HEK293 (cell line): Measurements from ENCODE around the gene SERHL2.
A peak's percentile ranks its signal among the peaks of the same experiment; 100 is the strongest.

Experiments used
- CTCF ChIA-PET: fragments of 350-600 bp; formaldehyde crosslinking; extraction: SDS; loops from one replicate; lab custom pipeline; 2021; ENCODE audit warnings: antibody characterized with exemption; lab: Yijun Ruan, JAX
- POLR2A ChIA-PET: fragments of 300-600 bp; formaldehyde crosslinking; extraction: SDS; loops from one replicate; lab custom pipeline; 2020; ENCODE audit warnings: antibody characterized with exemption, inconsistent platforms; lab: Yijun Ruan, JAX
- H3K27ac ChIP-seq: fragments of 200-500 bp; sonication (Bioruptor generic); 2 replicates; pipeline ENCODE4 v1.5.1; 2014; ENCODE audit warnings: low read depth, low read length, control low read depth, inconsistent platforms; ENCODE audit errors: extremely low read depth
- H3K36me3 ChIP-seq, 2 experiments: fragments of 200-500 bp in 1 of 2; sonication (Bioruptor generic) in 1 of 2; 1 replicate in 1 of 2; 2 replicates in 1 of 2; pipeline ENCODE4 v1.5.1; 2014 to 2017; ENCODE audit warnings: inconsistent platforms in 2 of 2, low read length in 2 of 2; ENCODE audit not compliant: control insufficient read depth in 2 of 2, insufficient read depth in 1 of 2
- H3K4me1 ChIP-seq: fragments of 200-500 bp; sonication (Bioruptor generic); 2 replicates; pipeline ENCODE4 v1.5.1; 2014; ENCODE audit warnings: mild to moderate bottlenecking, low read length, inconsistent platforms; ENCODE audit not compliant: control insufficient read depth, insufficient read depth
- H3K4me3 ChIP-seq: 2 replicates; pipeline ENCODE4 v1.5.1; 2011; ENCODE audit warnings: low read depth, mild to moderate bottlenecking, control low read depth, low read length, moderate library complexity
- H3K9me3 ChIP-seq: fragments of 200-500 bp; sonication (Bioruptor generic); 2 replicates; pipeline ENCODE4 v1.5.1; 2014; ENCODE audit warnings: low read depth, low read length, inconsistent platforms; ENCODE audit not compliant: control insufficient read depth, insufficient read depth
- GLIS1 ChIP-seq: fragments of 450-650 bp; formaldehyde crosslinking; IDR thresholded peaks from 2 replicates; pipeline ENCODE4 v1.5.1; 2016; ENCODE audit warnings: missing biosample characterization, missing genetic modification characterization
- GLIS2 ChIP-seq: fragments of 450-650 bp; formaldehyde crosslinking; IDR thresholded peaks from 2 replicates; pipeline ENCODE4 v1.5.1; 2016; ENCODE audit warnings: missing biosample characterization, missing genetic modification characterization
- YY2 ChIP-seq: fragments of 450-650 bp; formaldehyde crosslinking; IDR thresholded peaks from 2 replicates; pipeline ENCODE4 v1.5.1; 2016; ENCODE audit warnings: missing biosample characterization, missing genetic modification characterization
- ZFHX2 ChIP-seq: fragments of 450-650 bp; formaldehyde crosslinking; conservative IDR thresholded peaks from 2 replicates; pipeline ENCODE4 v1.5.1; 2016; ENCODE audit warnings: missing biosample characterization, missing genetic modification characterization
- ZIC2 ChIP-seq: fragments of 450-650 bp; formaldehyde crosslinking; IDR thresholded peaks from 2 replicates; pipeline ENCODE4 v1.5.1; 2016; ENCODE audit warnings: missing biosample characterization, missing genetic modification characterization
- ZNF132 ChIP-seq: fragments of 450-650 bp; formaldehyde crosslinking; IDR thresholded peaks from 2 replicates; pipeline ENCODE4 v1.5.1; 2017; ENCODE audit warnings: missing biosample characterization, missing genetic modification characterization, borderline replicate concordance
- ZNF223 ChIP-seq: fragments of 450-650 bp; formaldehyde crosslinking; IDR thresholded peaks from 2 replicates; pipeline ENCODE4 v1.5.1; 2016; ENCODE audit warnings: missing biosample characterization, missing genetic modification characterization
- ZNF23 ChIP-seq: fragments of 450-650 bp; formaldehyde crosslinking; IDR thresholded peaks from 2 replicates; pipeline ENCODE4 v1.5.1; 2016; ENCODE audit warnings: missing biosample characterization, missing genetic modification characterization, borderline replicate concordance
- ZNF248 ChIP-seq: fragments of 450-650 bp; formaldehyde crosslinking; IDR thresholded peaks from 2 replicates; pipeline ENCODE4 v1.5.1; 2017; ENCODE audit warnings: missing biosample characterization, missing genetic modification characterization
- ZNF785 ChIP-seq: fragments of 450-650 bp; formaldehyde crosslinking; IDR thresholded peaks from 2 replicates; pipeline ENCODE4 v1.5.1; 2016; ENCODE audit warnings: missing biosample characterization, missing genetic modification characterization
- TF ChIP-seq, protein P1 (sequence below): fragments of 450-650 bp; formaldehyde crosslinking; IDR thresholded peaks from 2 replicates; pipeline ENCODE4 v1.5.1; 2016; ENCODE audit warnings: missing biosample characterization, missing genetic modification characterization
- TF ChIP-seq, protein P2 (sequence below): fragments of 450-650 bp; formaldehyde crosslinking; IDR thresholded peaks from 2 replicates; pipeline ENCODE4 v1.5.1; 2016; ENCODE audit warnings: missing biosample characterization, missing genetic modification characterization
- TF ChIP-seq, protein P3 (sequence below): fragments of 450-650 bp; formaldehyde crosslinking; IDR thresholded peaks from 2 replicates; pipeline ENCODE4 v1.5.1; 2017; ENCODE audit warnings: missing biosample characterization, mild to moderate bottlenecking, missing genetic modification characterization, moderate library complexity
- TF ChIP-seq, protein P4 (sequence below): fragments of 450-650 bp; formaldehyde crosslinking; conservative IDR thresholded peaks from 2 replicates; pipeline ENCODE4 v1.5.1; 2016; ENCODE audit warnings: low read depth, missing biosample characterization, missing genetic modification characterization

The SERHL2 gene

DNA sequence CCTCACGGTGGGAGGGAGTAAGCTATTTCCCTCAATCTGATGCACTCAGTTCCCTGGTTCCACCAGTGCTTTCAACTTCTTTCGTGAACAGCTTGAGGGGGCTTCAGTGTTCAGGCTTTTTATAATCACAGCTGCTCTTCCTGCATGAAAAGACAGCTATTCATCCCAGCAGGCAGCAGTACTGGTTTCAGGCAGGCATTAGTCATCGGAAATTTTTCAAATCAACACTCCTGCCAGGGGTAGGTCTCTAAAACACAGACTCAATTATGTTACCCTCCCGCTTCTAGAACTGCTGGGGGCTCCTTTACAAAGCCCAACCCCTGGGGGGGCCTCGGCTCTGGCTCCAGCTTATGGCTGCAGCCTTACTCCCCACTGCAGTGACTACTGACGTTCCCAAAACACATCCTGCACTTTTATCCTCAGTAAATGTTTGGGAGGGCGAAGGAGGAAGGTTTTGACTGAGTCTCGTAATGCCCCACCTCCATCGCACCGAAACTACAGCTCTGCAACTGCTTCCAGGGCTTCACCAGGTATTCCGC lies 55.1 kb downstream of the SERHL2 start:
- peaks cover 22 to 70% of the 10 kb centered on the region in 2 experiments for H3K36me3 ChIP-seq
- POLR2A ChIA-PET, result no interaction called here
- no peak overlapping the region for H3K27ac ChIP-seq
- CTCF ChIA-PET, result interaction anchor here (0.6 to 0.7 kb wide), 2 partner anchors 48 to 210 kb away, joined by 3 read pairs; no protein-coding TSS in a partner anchor
- TF ChIP-seq GLIS1 (tag by site-specific recombination) (peak; percentile 45; the same call in 1 of the 2 replicates), ZNF248 (tag by site-specific recombination) (no peak), ZIC2 (tag by site-specific recombination) (peak; percentile 78), GLIS2 (peak; percentile 47)
- TF ChIP-seq, protein P1, sequence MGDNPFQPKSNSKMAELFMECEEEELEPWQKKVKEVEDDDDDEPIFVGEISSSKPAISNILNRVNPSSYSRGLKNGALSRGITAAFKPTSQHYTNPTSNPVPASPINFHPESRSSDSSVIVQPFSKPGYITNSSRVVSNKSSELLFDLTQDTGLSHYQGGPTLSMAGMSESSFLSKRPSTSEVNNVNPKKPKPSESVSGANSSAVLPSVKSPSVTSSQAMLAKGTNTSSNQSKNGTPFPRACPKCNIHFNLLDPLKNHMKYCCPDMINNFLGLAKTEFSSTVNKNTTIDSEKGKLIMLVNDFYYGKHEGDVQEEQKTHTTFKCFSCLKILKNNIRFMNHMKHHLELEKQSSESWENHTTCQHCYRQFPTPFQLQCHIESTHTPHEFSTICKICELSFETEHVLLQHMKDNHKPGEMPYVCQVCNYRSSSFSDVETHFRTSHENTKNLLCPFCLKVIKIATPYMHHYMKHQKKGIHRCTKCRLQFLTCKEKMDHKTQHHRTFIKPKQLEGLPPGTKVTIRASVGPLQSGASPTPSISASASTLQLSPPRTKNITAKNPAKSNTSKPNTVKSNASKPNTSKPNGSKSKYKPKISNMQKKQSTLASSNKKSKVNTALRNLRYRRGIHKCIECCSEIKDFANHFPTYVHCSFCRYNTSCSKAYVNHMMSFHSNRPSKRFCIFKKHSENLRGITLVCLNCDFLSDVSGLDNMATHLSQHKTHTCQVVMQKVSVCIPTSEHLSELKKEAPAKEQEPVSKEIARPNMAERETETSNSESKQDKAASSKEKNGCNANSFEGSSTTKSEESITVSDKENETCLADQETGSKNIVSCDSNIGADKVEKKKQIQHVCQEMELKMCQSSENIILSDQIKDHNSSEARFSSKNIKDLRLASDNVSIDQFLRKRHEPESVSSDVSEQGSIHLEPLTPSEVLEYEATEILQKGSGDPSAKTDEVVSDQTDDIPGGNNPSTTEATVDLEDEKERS (tag by site-specific recombination), result no peak
- H3K9me3 ChIP-seq, result no peaks in the 10 kb centered on the region
- no peak overlapping the region for H3K4me3 ChIP-seq
- H3K4me1 ChIP-seq, result peaks cover 10% of the 10 kb centered on the region; the same call in 1 of the 2 replicates

DNA sequence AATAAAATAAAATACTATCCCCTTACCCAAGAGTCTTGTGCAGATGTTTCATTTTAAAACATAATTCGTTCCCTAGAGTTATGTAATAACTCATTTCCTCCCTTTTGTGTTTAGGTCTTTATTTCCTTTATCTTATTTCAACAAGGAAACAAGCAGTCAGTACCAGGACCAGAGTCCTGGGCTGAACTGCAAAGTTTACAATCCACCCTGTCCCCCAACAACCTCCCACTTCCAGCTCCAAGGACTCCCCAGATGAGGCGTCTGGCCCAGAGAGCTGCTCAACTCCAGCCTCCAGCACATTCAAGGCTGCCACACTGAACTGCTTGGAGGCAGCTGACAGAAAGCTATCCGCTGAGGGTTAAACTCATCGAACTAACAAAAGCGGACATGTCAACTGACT lies 56.4 kb downstream of the SERHL2 start:
- peaks cover 10% of the 10 kb centered on the region; the same call in 1 of the 2 replicates for H3K4me1 ChIP-seq
- H3K36me3 ChIP-seq, result peaks cover 18 to 59% of the 10 kb centered on the region in 2 experiments
- POLR2A ChIA-PET, result interaction anchor here (2.9 kb wide), 1 partner anchor 42 kb away, joined by 12 read pairs; no protein-coding TSS in a partner anchor
- TF ChIP-seq, protein P2, sequence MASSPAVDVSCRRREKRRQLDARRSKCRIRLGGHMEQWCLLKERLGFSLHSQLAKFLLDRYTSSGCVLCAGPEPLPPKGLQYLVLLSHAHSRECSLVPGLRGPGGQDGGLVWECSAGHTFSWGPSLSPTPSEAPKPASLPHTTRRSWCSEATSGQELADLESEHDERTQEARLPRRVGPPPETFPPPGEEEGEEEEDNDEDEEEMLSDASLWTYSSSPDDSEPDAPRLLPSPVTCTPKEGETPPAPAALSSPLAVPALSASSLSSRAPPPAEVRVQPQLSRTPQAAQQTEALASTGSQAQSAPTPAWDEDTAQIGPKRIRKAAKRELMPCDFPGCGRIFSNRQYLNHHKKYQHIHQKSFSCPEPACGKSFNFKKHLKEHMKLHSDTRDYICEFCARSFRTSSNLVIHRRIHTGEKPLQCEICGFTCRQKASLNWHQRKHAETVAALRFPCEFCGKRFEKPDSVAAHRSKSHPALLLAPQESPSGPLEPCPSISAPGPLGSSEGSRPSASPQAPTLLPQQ (tag by site-specific recombination), result no peak
- TF ChIP-seq, protein P3, sequence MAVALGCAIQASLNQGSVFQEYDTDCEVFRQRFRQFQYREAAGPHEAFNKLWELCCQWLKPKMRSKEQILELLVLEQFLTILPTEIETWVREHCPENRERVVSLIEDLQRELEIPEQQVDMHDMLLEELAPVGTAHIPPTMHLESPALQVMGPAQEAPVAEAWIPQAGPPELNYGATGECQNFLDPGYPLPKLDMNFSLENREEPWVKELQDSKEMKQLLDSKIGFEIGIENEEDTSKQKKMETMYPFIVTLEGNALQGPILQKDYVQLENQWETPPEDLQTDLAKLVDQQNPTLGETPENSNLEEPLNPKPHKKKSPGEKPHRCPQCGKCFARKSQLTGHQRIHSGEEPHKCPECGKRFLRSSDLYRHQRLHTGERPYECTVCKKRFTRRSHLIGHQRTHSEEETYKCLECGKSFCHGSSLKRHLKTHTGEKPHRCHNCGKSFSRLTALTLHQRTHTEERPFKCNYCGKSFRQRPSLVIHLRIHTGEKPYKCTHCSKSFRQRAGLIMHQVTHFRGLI, result no peak
- TF ChIP-seq ZNF132 (tag by site-specific recombination) (no peak), YY2 (tag by site-specific recombination) (no peak), ZNF223 (tag by site-specific recombination) (no peak), ZNF785 (no peak), ZNF23 (tag by site-specific recombination) (no peak)
- H3K9me3 ChIP-seq, result no peaks in the 10 kb centered on the region
- no peak overlapping the region for H3K4me3 ChIP-seq
- H3K27ac ChIP-seq, result no peak overlapping the region
- CTCF ChIA-PET, result interaction anchor here (0.6 to 3.7 kb wide), 5 partner anchors 12 to 850 kb away, joined by 3 to 23 read pairs (median 4); no protein-coding TSS in a partner anchor

DNA sequence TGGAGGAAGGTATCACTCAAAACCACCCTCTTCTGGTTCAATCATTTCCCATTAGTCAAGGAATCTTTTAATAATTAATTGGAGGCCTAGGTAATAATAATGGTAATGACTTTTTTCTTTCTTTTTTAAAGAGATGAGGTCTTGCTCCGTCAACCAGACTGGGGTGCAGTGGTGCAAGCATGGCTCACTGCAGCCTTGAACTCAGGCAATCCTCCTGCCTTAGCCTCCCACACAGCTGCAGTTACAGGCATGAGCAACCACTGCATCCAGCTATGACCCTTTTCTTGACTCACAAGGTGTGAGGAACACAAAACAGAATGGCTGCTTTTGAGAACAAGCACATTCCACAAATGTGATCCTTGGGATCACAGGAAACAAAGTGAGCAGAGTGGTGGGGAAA lies 57.3 kb downstream of the SERHL2 start:
- Histone ChIP-seq H3K9me3 (no peaks in the 10 kb centered on the region), H3K4me3 (no peak overlapping the region), H3K27ac (no peak overlapping the region), H3K36me3 (peaks cover 12 to 52% of the 10 kb centered on the region in 2 experiments), H3K4me1 (peaks cover 10% of the 10 kb centered on the region; the same call in 1 of the 2 replicates)
- TF ChIP-seq, protein P4, sequence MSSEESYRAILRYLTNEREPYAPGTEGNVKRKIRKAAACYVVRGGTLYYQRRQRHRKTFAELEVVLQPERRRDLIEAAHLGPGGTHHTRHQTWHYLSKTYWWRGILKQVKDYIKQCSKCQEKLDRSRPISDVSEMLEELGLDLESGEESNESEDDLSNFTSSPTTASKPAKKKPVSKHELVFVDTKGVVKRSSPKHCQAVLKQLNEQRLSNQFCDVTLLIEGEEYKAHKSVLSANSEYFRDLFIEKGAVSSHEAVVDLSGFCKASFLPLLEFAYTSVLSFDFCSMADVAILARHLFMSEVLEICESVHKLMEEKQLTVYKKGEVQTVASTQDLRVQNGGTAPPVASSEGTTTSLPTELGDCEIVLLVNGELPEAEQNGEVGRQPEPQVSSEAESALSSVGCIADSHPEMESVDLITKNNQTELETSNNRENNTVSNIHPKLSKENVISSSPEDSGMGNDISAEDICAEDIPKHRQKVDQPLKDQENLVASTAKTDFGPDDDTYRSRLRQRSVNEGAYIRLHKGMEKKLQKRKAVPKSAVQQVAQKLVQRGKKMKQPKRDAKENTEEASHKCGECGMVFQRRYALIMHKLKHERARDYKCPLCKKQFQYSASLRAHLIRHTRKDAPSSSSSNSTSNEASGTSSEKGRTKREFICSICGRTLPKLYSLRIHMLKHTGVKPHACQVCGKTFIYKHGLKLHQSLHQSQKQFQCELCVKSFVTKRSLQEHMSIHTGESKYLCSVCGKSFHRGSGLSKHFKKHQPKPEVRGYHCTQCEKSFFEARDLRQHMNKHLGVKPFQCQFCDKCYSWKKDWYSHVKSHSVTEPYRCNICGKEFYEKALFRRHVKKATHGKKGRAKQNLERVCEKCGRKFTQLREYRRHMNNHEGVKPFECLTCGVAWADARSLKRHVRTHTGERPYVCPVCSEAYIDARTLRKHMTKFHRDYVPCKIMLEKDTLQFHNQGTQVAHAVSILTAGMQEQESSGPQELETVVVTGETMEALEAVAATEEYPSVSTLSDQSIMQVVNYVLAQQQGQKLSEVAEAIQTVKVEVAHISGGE (tag by site-specific recombination), result no peak
- TF ChIP-seq ZFHX2, result 0 out of 2 replicates have a peak, but pooled peaks have one; percentile 24
- ChIA-PET POLR2A (interaction anchor here (2.9 kb wide), 1 partner anchor 42 kb away, joined by 12 read pairs; no protein-coding TSS in a partner anchor), CTCF (interaction anchor here (0.6 to 3.7 kb wide), 4 partner anchors 11 to 851 kb away, joined by 3 to 23 read pairs (median 4); no protein-coding TSS in a partner anchor)
